ENCODE results near the gene ULK4.

DNA sequence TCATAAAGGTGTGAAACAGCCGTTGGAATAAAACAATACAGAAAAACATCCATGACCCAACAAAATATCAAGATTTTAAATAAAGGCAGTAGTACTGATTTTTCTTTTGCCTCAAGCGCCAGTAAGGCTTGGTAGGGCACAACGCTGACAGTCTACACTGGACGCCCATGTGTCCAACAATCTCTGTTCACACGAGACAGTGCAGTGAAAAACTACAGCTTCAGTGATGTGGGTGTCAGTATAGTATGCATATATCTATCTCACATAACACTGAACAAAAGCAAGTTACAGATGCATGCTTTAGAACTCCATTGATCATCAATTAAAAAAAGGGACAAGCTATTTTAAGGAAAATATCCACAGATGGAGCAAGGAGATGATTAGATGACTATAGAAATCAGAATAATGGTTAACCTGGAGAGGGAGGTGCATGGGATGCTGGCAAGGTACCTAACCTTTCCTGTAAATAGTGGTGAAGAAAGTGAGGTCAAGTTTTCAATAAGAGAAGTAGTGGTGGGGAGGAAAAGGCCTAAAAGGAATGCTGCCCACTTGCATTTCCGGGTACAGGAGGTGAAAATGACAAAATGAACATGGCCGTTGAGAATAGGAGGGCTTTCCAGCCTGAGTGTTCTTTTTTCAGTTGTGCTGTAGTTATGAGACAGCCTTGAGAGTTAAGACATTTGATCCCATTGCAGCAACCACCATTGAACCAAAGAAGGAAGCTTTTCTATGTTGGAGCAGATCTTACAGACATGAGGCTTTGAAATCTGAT, 719.9 kb downstream of the ULK4 start:
- TF ChIP-seq CTCF (IDR thresholded peaks at IDR 0.05) (no peak), POLR2A (IDR thresholded peaks at IDR 0.05) (no peak)

Data from tibial nerve (tissue), 3 donors.